ENCODE data around the gene NFRKB.
"Not testable (repeated sequence)": the region's sequence is repeated elsewhere in the genome, so short reads cannot be mapped to it uniquely, and the experiment has no call there.

NFRKB gene

GRCh38 chr11:129888451-129888850 is 6.9 kb downstream of the NFRKB start:
- DNase-seq, result no peak

- no peak for DNase-seq
These were observed 10.0 kb downstream of the NFRKB start for GRCh38 chr11:129885381-129885780.

- no peak for DNase-seq
These were observed 10.8 kb downstream of the NFRKB start for GRCh38 chr11:129884581-129884980.

GRCh38 chr11:129881570-129882170 is 13.7 kb downstream of the NFRKB start:
- DNase-seq, result peak; percentile 3 to 14

GRCh38 chr11:129880311-129880710 is 15.1 kb downstream of the NFRKB start:
- DNase-seq, result no peak

GRCh38 chr11:129871914-129872313 is 23.5 kb downstream of the NFRKB start:
- DNase-seq, result no peak

- DNase-seq, result not testable (repeated sequence)
These were observed 26.8 kb downstream of the NFRKB start for GRCh38 chr11:129868626-129869025.

GRCh38 chr11:129866311-129866710 is 29.1 kb downstream of the NFRKB start:
- no peak for DNase-seq

GRCh38 chr11:129865701-129866100 is 29.7 kb downstream of the NFRKB start:
- DNase-seq, result no peak

- DNase-seq, result no peak
These were observed 30.6 kb downstream of the NFRKB start for GRCh38 chr11:129864811-129865210.

- DNase-seq, result no peak
These were observed 33.5 kb downstream of the NFRKB start for GRCh38 chr11:129861702-129862522.

- no peak for DNase-seq
These were observed 39.3 kb downstream of the NFRKB start for GRCh38 chr11:129856036-129856435.

- DNase-seq, result no peak
These were observed 40.3 kb downstream of the NFRKB start for GRCh38 chr11:129855086-129855485.

GRCh38 chr11:129854232-129854805 is 41.1 kb downstream of the NFRKB start:
- DNase-seq, result peak in 1 of 2 experiments; percentile 73

GRCh38 chr11:129853518-129854231 is 41.7 kb downstream of the NFRKB start:
- DNase-seq, result peak; percentile 97 to 98

GRCh38 chr11:129852125-129852740 is 43.1 kb downstream of the NFRKB start:
- DNase-seq, result no peak

- DNase-seq, result no peak
These were observed 45.8 kb downstream of the NFRKB start for GRCh38 chr11:129849447-129850130.

- DNase-seq, result not testable (repeated sequence)
These were observed 48.0 kb downstream of the NFRKB start for GRCh38 chr11:129847361-129847760.

GRCh38 chr11:129846508-129847335 is 48.7 kb downstream of the NFRKB start:
- peak; percentile 59 to 80 for DNase-seq
